Testis (tissue), 2 donors: ENCODE results near the gene MLYCD.

Experiments
- POLR2A ChIP-seq: fragments of 450-650 bp; IDR thresholded peaks from one replicate; pipeline ENCODE4 v1.6.1; 2017; ENCODE audit warnings: antibody characterized with exemption, mild to moderate bottlenecking, moderate library complexity
- TF ChIP-seq, protein P1 (sequence below), 3 experiments: fragments of 450-650 bp in 2 of 3; fragments of 200-600 bp in 1 of 3; sonication (generic) in 1 of 3; IDR thresholded peaks; one replicate each; pipeline ENCODE4 v1.5.1; 2016 to 2019; ENCODE audit warnings: antibody characterized with exemption in 3 of 3, mild to moderate bottlenecking in 2 of 3, moderate library complexity in 1 of 3

GRCh38 chr16:83863682-83864081, 35.2 kb upstream of the MLYCD start:
- no peak for TF ChIP-seq POLR2A
- TF ChIP-seq, protein P1, sequence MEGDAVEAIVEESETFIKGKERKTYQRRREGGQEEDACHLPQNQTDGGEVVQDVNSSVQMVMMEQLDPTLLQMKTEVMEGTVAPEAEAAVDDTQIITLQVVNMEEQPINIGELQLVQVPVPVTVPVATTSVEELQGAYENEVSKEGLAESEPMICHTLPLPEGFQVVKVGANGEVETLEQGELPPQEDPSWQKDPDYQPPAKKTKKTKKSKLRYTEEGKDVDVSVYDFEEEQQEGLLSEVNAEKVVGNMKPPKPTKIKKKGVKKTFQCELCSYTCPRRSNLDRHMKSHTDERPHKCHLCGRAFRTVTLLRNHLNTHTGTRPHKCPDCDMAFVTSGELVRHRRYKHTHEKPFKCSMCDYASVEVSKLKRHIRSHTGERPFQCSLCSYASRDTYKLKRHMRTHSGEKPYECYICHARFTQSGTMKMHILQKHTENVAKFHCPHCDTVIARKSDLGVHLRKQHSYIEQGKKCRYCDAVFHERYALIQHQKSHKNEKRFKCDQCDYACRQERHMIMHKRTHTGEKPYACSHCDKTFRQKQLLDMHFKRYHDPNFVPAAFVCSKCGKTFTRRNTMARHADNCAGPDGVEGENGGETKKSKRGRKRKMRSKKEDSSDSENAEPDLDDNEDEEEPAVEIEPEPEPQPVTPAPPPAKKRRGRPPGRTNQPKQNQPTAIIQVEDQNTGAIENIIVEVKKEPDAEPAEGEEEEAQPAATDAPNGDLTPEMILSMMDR (IDR thresholded peaks at IDR 0.05): no peak
